HG03571 (cell line): ENCODE results near the gene NRCAM.

ENCODE experiments used
- ATAC-seq: cut with Tn5 transposase; IDR thresholded peaks from one replicate; pipeline ENCODE4 v1.9.1; 2021; ENCODE audit not compliant: unreplicated experiment

NRCAM gene

GRCh38 chr7:108137040-108137439 lies 319.2 kb downstream of the NRCAM start:
- ATAC-seq, result no peak

GRCh38 chr7:108136191-108136688 lies 320.0 kb downstream of the NRCAM start:
- peak; percentile 16 for ATAC-seq

GRCh38 chr7:108135446-108136190 lies 320.6 kb downstream of the NRCAM start:
- peak; percentile 99 for ATAC-seq

- no peak for ATAC-seq
These were observed 321.8 kb downstream of the NRCAM start for GRCh38 chr7:108134486-108134885.

- ATAC-seq, result no peak
These were observed 323.5 kb downstream of the NRCAM start for GRCh38 chr7:108132551-108133265.

GRCh38 chr7:108130261-108130660 lies 326.0 kb downstream of the NRCAM start, which contains the start of gene LAMB4:
LAMB4 (minus strand) TSS chr7:108130361; CDS start chr7:108123164, 7,197 bp downstream.
- ATAC-seq, result no peak

- ATAC-seq, result no peak
These were observed 326.9 kb downstream of the NRCAM start for GRCh38 chr7:108129018-108129965.

- no peak for ATAC-seq
These were observed 327.7 kb downstream of the NRCAM start for GRCh38 chr7:108128514-108128913.

GRCh38 chr7:108127461-108127860 lies 328.8 kb downstream of the NRCAM start:
- ATAC-seq, result no peak

- no peak for ATAC-seq
These were observed 331.4 kb downstream of the NRCAM start for GRCh38 chr7:108124820-108125219.

GRCh38 chr7:108122181-108122580 lies 334.1 kb downstream of the NRCAM start:
- no peak for ATAC-seq

GRCh38 chr7:108120933-108121332 lies 335.3 kb downstream of the NRCAM start:
- ATAC-seq, result no peak

GRCh38 chr7:108120196-108120595 lies 336.0 kb downstream of the NRCAM start:
- no peak for ATAC-seq

GRCh38 chr7:108118959-108119358 lies 337.3 kb downstream of the NRCAM start:
- ATAC-seq, result no peak

- peak; percentile 81 for ATAC-seq
These were observed 342.0 kb downstream of the NRCAM start for GRCh38 chr7:108114117-108114841.

GRCh38 chr7:108112683-108113082 lies 343.6 kb downstream of the NRCAM start:
- no peak for ATAC-seq

GRCh38 chr7:108109221-108109908 lies 346.9 kb downstream of the NRCAM start:
- no peak for ATAC-seq

- ATAC-seq, result no peak
These were observed 348.1 kb downstream of the NRCAM start for GRCh38 chr7:108108131-108108530.

- no peak for ATAC-seq
These were observed 351.9 kb downstream of the NRCAM start for GRCh38 chr7:108104324-108104723.
